ENCODE results near the gene RTL9.

GRCh38 chrX:110402850-110403221, 44.2 kb downstream of the RTL9 start:
- TF ChIP-seq CTCF (IDR thresholded peaks at IDR 0.05; ENCODE audit: insufficient read depth, low read depth, low read length) (no peak), EZH2 (IDR thresholded peaks at IDR 0.05; ENCODE audit: insufficient read depth, low read length) (no peak)
